MCF 10A (cell line): ENCODE measurements around the gene FCHSD2. TPM values are rescaled to one million over a fixed set of nuclear protein-coding genes. Genes with fewer than 3 reads are reported as not detected.

Source experiments
- BruUV-seq: library from RNA; stranded (reverse); fragments of 400-500 nt; replicated peaks from 2 replicates; lab custom pipeline; 2021; lab: Mats Ljungman, UMichigan
- CTCF ChIA-PET: fragments of 300-600 bp; sonication (Branson Sonifier 250); formaldehyde crosslinking; extraction: SDS; loops from one replicate; lab custom pipeline; 2021; ENCODE audit warnings: antibody characterized with exemption, inconsistent platforms; lab: Yijun Ruan, JAX
- POLR2A ChIA-PET: fragments of 300-600, 350-650 bp; sonication (Branson Sonifier 250); formaldehyde crosslinking; extraction: SDS; loops from one replicate; lab custom pipeline; 2020; ENCODE audit warnings: antibody characterized with exemption, inconsistent platforms; lab: Yijun Ruan, JAX
- DNase-seq: peaks from one replicate; pipeline ENCODE4 v3.0.0-alpha.2; 2018; ENCODE audit not compliant: unreplicated experiment
- H3K27ac Mint-ChIP-seq: one replicate; pipeline ENCODE4 v1.8.0; 2022; ENCODE audit warnings: mild to moderate bottlenecking, low read depth, mixed read lengths; ENCODE audit not compliant: unreplicated experiment
- H3K27me3 Mint-ChIP-seq: one replicate; pipeline ENCODE4 v1.8.0; 2022; ENCODE audit warnings: mixed read lengths; ENCODE audit not compliant: insufficient read depth, unreplicated experiment
- H3K36me3 Mint-ChIP-seq: one replicate; pipeline ENCODE4 v1.8.0; 2022; ENCODE audit warnings: mild to moderate bottlenecking, moderate library complexity, mixed read lengths; ENCODE audit not compliant: insufficient read depth, unreplicated experiment
- H3K4me1 Mint-ChIP-seq: one replicate; pipeline ENCODE4 v1.8.0; 2022; ENCODE audit warnings: mixed read lengths; ENCODE audit not compliant: insufficient read depth, unreplicated experiment
- H3K4me3 Mint-ChIP-seq: one replicate; pipeline ENCODE4 v1.8.0; 2022; ENCODE audit warnings: mild to moderate bottlenecking, moderate library complexity, mixed read lengths; ENCODE audit not compliant: unreplicated experiment
- H3K9me3 Mint-ChIP-seq: one replicate; pipeline ENCODE4 v1.8.0; 2022; ENCODE audit warnings: mixed read lengths; ENCODE audit not compliant: unreplicated experiment
- intact Hi-C: fragments of 100-400 bp; cut with micrococcal nuclease; formaldehyde crosslinking; loops from 2 replicates; pipeline ENCODE4 v1.14.1; 2022
- total RNA-seq: library from RNA; stranded (reverse); gene quantifications from 2 replicates; pipeline ENCODE4 v1.2.3, GENCODE V29; 2022
- TF ChIP-seq, protein P1 (sequence below): fragments of 200-600 bp; IDR thresholded peaks from one replicate; pipeline ENCODE4 v1.8.0; 2022; ENCODE audit warnings: antibody characterized with exemption, mild to moderate bottlenecking; ENCODE audit not compliant: unreplicated experiment

FCHSD2 gene
- total RNA-seq, 1 experiment from 2014 or later, result 12.8 TPM

- Mint-ChIP-seq H3K36me3 (no peaks in the 10 kb centered on the region), H3K4me1 (no peaks in the 10 kb centered on the region), H3K27me3 (no peaks in the 10 kb centered on the region), H3K27ac (no peak overlapping the region), H3K9me3 (no peaks in the 10 kb centered on the region), H3K4me3 (no peak overlapping the region)
- TF ChIP-seq, protein P1, sequence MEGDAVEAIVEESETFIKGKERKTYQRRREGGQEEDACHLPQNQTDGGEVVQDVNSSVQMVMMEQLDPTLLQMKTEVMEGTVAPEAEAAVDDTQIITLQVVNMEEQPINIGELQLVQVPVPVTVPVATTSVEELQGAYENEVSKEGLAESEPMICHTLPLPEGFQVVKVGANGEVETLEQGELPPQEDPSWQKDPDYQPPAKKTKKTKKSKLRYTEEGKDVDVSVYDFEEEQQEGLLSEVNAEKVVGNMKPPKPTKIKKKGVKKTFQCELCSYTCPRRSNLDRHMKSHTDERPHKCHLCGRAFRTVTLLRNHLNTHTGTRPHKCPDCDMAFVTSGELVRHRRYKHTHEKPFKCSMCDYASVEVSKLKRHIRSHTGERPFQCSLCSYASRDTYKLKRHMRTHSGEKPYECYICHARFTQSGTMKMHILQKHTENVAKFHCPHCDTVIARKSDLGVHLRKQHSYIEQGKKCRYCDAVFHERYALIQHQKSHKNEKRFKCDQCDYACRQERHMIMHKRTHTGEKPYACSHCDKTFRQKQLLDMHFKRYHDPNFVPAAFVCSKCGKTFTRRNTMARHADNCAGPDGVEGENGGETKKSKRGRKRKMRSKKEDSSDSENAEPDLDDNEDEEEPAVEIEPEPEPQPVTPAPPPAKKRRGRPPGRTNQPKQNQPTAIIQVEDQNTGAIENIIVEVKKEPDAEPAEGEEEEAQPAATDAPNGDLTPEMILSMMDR, result no peak
- intact Hi-C loops, result loop anchor here (5.0 kb wide), 2 partner anchors 330 to 590 kb away; no protein-coding TSS in a partner anchor
- CTCF ChIA-PET, result interaction anchor here (0.9 to 7.1 kb wide), 28 partner anchors 10 to 492 kb away, joined by 3 to 153 read pairs (median 6); partner anchors contain the start of genes FCHSD2 and STARD10
- BruUV-seq, result no TSS peak
- POLR2A ChIA-PET, result interaction anchor here (2.2 to 3.6 kb wide), 2 partner anchors 12 to 345 kb away, joined by 7 to 15 read pairs; no protein-coding TSS in a partner anchor
- DNase-seq, result no peak
These were observed 34.7 kb upstream of the FCHSD2 start for GRCh38 chr11:73176874-73177155.

DNA sequence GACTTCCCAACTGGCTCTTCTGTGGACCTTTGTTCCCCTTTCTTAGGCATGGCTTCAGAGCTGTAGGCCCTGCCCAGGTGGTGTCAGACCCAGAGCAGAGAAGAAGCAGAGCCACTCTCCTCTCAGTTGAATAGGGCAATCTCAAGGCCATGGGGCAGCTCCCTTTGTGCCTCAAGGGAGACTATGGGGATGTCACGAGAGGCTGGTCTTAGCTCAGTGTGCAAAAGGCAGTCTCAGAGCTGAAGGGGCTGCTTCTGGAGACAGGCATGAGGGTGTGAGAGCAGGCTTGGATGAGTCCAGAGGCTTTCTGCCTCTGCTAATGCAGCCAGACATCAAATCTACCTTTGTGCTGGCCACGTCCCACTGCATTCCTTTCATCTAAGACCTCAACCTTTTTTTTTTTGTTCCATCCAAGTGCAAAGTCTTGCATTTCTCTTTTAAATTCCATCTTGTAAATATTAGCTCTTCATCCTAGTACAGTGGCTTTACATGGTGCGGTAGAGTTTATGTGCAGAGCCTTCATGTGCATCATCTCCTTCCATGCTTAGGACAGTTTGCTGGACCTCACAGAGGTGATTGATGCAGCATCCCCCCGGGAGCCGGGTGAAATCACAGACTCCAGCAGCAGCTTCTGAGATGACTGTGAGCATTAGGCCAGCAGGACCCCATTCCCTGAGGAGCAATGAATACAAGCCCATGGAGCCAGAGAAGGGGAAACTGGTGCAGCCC lies 34.2 kb upstream of the FCHSD2 start:
- POLR2A ChIA-PET, result interaction anchor here (2.2 to 3.6 kb wide), 2 partner anchors 11 to 344 kb away, joined by 7 to 15 read pairs; no protein-coding TSS in a partner anchor
- H3K27ac Mint-ChIP-seq, result no peak overlapping the region
- CTCF ChIA-PET, result interaction anchor here (0.6 to 7.1 kb wide), 21 partner anchors 10 to 453 kb away, joined by 3 to 153 read pairs (median 5); partner anchors contain the start of genes FCHSD2 and STARD10
- H3K27me3 Mint-ChIP-seq, result no peaks in the 10 kb centered on the region
- H3K36me3 Mint-ChIP-seq, result no peaks in the 10 kb centered on the region
- no peak overlapping the region for H3K4me3 Mint-ChIP-seq
- BruUV-seq, result no TSS peak
- H3K9me3 Mint-ChIP-seq, result no peaks in the 10 kb centered on the region
- TF ChIP-seq, protein P1, result no peak
- H3K4me1 Mint-ChIP-seq, result no peaks in the 10 kb centered on the region
- no peak for DNase-seq
- intact Hi-C loops, result loop anchor here (5.0 kb wide), 2 partner anchors 329 to 589 kb away; no protein-coding TSS in a partner anchor

- no peak overlapping the region for H3K27ac Mint-ChIP-seq
- H3K4me1 Mint-ChIP-seq, result no peaks in the 10 kb centered on the region
- no peak for DNase-seq
- POLR2A ChIA-PET, result no interaction called here
- CTCF ChIA-PET, result interaction anchor here (0.6 to 7.1 kb wide), 9 partner anchors 11 to 450 kb away, joined by 3 to 153 read pairs (median 3); no protein-coding TSS in a partner anchor
- BruUV-seq, result no TSS peak
- intact Hi-C loops, result loop anchor here (5.0 kb wide), 2 partner anchors 328 to 588 kb away; no protein-coding TSS in a partner anchor
- H3K36me3 Mint-ChIP-seq, result no peaks in the 10 kb centered on the region
- H3K27me3 Mint-ChIP-seq, result no peaks in the 10 kb centered on the region
- no peaks in the 10 kb centered on the region for H3K9me3 Mint-ChIP-seq
- TF ChIP-seq, protein P1, result no peak
- H3K4me3 Mint-ChIP-seq, result no peak overlapping the region
These were observed 33.5 kb upstream of the FCHSD2 start for GRCh38 chr11:73175551-73176144.

- no TSS peak for BruUV-seq
- H3K4me1 Mint-ChIP-seq, result no peaks in the 10 kb centered on the region
- no peaks in the 10 kb centered on the region for H3K36me3 Mint-ChIP-seq
- no peak overlapping the region for H3K4me3 Mint-ChIP-seq
- ChIA-PET CTCF (interaction anchor here (0.7 to 1.2 kb wide), 2 partner anchors 250 to 342 kb away, joined by 6 to 7 read pairs; no protein-coding TSS in a partner anchor), POLR2A (no interaction called here)
- intact Hi-C loops, result no loop called here
- H3K27me3 Mint-ChIP-seq, result no peaks in the 10 kb centered on the region
- no peak for DNase-seq
- TF ChIP-seq, protein P1, result no peak
- no peak overlapping the region for H3K27ac Mint-ChIP-seq
- no peaks in the 10 kb centered on the region for H3K9me3 Mint-ChIP-seq
These were observed 32.3 kb upstream of the FCHSD2 start for GRCh38 chr11:73174495-73174791.
